ENCODE results near the gene LIN9.

- TF ChIP-seq CTCF (IDR thresholded peaks at IDR 0.05) (no peak), POLR2A (IDR thresholded peaks at IDR 0.05) (no peak)
Observed at GRCh38 chr1:226268421-226269124, 40.4 kb downstream of the LIN9 start.
